ENCODE results near the gene OTUB2.

Gene OTUB2

DNA sequence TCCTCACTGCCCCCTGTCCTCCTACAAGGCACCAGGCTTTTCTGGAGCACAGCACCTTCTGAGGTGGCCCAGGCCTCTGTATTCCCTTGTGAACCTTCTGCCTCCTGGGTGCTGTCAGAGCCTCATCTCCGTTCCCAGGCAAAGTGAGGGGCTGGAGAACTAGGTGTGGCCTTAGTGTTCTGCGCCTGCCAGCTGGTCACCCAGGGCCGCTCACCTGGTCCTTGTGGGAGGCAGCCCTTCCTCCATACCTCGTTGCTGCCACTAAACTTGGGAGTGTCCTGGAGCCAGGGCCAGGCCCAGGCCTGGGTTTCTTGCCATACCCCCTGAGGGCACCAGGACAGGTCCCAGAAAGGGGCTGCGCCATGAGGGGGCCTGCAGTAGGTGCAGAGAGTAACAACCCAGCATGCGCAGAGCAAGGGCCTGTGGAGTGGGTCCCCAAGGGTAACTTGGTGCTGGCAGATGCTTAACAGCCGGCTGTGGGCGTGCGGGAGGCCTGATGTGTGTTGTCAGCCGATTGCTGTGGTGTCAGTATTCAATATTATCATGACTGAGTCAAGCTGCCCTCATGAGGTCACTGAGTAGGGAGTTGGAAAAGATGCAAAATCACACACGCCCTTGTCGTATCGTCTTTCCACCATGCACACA lies 17.1 kb downstream of the OTUB2 start:
- no peak for DNase-seq

DNA sequence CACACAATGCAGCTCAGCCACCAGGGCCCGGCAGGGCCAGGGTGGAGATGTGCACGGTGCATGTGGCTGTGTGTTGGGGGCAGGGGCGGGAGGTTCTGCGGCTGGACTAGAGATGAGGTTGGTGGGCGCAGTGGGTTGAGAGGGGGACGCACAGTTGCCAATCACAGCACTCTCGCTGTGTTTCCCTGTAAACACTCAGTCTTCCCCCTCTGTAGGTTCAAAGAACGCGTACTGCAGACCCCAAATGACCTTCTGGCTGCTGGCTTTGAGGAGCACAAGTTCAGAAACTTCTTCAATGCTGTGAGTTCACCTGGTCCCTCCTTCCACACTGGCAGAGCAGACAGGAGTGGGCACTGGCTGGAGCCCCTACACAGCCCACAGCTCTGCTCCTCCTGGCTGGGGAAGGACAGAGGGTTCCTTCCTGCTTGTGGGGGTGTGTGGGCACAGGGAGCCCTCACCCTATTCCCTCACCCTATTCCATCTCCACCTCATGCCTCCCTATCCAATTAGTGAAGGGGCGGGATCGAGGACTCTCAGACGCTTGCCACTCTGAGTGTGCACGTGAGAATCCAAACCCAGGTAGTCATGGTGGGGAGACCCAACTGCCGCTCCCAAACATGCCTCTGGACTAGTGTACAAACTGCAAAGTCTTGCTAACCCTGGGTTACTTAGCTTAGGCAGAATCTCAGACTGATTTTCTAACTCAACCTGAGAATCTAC lies 17.8 kb downstream of the OTUB2 start:
- DNase-seq, result no peak

DNA sequence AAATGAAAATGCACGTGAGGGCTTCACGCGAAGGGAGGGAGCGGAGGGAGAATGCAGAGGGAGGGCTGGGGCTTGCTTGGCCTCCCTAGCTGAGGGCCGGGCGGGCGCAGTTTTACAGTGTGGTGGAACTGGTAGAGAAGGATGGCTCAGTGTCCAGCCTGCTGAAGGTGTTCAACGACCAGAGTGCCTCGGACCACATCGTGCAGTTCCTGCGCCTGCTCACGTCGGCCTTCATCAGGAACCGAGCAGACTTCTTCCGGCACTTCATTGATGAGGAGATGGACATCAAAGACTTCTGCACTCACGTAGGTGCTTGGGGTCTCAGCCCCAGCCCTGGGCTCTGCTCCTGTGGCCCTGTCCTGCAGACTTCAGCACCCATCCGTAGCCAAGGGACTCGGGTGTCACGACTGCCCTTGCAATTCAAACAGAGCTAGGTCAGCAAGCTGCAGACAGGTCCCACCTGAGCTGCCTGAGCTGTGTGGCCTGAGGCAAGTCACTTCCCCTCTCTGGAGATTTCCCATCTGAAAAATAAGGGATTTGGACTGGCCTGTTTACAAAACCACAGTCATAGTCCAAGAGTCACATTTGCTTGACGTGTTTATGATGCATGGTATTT lies 18.4 kb downstream of the OTUB2 start:
- no peak for DNase-seq

DNA sequence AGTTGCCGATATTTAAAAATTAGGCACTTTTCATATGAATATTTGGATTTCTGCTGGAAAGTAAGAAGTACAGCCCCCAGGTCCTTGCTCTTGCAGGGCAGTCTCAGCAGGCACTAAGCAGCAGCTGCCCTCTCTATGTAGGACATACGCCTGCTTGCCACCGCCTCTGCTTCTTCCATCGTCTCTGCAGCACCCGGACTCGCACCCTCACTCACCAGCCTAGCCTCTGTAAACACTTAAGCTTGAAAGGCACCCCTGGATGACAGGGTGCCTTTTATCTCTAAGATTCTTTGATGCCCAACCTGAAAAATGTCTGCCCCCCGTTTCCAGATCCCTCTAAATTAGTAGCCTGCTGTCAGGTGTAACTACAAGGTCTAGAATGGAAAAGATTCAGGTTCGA lies 19.0 kb downstream of the OTUB2 start:
- no peak for DNase-seq

DNA sequence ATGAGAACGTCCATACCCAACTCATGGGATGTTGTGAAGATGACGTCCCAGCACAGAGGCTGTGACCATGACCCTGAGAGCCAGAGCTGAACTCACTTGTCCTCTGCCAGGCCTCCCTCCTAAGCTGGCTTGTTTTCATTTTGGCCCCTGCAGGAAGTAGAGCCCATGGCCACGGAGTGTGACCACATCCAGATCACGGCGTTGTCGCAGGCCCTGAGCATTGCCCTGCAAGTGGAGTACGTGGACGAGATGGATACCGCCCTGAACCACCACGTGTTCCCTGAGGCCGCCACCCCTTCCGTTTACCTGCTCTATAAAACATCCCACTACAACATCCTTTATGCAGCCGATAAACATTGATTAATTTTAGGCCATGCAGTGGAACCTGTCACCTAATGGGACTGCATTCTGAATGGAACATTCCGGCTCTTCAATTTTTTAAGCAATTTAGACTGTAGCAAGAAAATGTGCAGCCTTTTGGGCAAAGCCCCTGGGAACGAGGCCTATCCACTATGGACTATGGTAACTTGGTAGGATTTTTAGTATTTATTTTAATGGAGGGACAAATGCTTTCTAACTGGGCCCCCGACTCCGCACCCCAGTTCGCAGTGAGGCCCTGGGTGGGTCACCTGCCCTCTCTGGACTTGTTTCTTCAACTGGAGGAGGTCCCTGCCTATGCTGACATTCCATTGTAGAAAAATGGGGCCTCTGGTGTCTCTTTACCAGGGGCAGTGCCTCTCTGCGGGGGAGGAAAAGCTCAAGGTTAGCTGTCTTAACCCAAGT lies 19.6 kb downstream of the OTUB2 start:
- DNase-seq, result no peak

DNA sequence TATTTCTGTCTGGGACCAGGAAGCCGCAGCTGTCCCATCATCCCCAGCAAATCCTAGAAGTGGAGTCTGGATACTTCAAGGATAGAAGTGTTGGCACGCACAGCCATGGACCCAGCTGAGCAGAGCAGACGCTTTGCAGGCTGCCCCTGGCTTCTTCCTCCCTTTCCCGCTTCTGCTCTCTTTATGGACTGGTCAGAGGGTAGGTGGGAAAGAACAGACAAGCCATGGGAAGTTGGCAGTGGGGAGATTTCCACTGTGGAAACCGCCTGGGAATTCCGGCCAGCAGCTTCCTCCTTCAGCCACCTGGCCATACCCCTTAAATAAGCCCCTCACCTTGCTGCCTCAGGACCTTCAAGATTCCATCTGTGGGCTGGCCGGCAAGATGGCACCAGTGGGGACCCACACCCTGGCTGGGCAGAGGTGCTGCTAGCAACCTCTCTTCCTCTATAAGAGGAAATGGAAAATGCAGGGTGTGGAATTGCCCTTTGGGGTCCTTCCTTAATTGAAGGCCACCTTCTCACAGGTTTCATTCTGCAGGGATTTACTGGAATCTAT lies 20.6 kb downstream of the OTUB2 start:
- DNase-seq, result no peak

DNA sequence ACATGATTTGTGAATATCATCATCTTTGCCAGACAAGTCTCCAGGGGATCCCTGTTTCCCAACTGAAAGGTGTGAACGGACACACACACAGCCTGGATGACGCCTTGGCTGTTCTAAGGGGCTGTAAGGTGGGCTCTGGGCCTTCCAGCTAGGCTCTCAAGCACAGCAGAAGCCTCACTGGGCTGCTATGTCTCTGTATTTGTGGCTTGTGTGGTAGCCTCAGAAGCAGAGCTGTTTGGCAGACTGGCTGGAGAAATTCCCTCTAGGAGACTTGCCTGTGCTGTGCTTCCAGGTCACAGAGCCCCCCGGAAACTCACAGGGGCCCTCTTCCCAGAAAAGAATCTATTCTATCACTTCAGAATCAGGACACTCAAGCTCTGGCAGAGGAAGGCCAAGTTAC lies 21.4 kb downstream of the OTUB2 start:
- no peak for DNase-seq

DNA sequence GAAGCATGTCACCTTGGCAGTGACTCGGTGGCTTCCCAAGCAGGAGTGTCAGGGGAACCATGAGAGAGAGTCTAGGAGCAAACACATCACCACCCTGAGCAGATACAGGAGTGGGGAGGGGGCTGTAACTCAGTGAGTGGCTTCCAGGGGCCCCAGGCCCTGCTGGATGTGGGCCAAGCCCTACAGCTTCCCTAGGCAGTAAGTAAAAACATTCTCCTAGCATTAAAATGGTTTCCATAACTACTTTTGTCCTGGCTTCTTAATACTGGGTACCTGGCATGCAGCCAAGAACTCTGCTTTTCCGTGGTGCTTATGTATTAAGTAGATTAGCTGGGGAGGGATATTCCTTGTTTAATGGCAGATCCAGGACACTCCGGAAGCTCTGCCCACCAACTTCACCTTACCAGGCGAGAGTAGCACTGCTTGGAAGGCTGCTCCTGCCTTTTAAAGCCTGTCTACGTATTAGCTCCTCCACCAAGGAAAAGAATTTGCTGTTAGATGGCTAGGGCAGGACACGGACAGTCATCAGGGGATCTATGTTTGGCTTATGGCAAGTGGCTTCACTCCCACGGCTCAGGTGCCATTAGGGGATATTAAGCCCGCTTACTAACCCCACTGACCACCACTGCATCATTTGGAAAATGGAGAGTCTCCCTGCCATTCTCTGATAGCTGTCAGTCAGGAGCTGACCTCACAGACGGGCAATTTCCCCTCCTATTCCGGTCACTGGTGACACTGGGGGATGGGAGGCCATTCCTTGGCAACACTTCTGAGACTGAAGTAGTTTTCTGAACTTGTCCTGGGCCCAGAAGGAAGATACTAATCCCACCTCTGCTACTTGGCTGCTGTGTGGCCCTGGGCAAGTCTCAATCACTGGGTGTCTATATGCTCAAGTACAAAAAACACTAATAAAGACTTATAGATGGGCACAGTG lies 22.8 kb downstream of the OTUB2 start:
- DNase-seq, result peak; percentile 93

DNA sequence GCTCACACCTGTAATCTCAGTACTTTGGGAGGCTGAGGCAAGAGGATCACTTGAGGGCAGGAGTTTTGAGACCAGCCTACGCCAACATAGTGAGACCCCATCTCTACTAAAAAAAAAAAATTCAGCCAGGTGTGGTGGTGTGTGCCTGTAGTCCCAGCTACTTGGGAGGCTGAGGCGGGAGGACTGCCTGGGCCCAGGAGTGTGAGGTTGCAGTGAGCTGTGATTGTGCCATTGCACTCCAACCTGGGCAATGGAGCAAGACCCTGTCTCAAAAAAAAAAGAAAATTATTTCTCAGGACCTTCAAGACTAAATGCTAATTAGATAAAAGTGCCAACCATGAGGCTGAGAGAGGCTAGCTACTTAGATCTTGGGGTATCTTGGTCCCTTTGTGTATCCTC lies 23.5 kb downstream of the OTUB2 start:
- no peak for DNase-seq

DNA sequence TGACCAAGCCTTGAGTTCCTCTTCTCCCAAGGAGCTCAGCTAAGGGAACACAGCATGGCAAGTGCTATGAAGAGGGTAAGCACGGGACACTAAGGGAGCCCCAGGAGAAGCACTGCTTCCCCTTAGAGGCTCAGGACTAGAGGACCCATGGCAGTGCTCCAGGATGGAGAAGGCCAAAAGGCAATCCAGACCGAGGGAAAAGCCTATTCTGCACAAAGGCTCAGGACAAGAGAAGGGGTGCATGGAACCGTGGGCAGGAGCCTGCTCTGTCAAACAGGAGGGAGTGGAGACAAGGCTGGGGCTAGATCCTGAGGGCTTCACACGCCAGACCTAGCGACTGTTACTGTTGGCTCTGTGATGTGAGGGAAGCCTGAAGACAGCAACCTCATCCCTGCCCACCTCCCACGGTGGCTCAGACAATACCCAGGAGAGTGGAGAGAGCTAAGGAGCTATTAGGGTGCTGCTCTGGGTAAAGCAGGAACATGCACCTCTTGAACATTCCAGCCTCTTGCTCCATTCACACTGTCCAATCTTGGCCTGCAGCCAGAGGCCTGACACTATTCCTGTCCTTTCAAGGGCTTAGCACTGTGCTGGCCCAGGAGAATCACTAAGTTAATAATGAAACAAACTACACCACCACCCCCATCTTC lies 24.2 kb downstream of the OTUB2 start:
- DNase-seq, result no peak

DNA sequence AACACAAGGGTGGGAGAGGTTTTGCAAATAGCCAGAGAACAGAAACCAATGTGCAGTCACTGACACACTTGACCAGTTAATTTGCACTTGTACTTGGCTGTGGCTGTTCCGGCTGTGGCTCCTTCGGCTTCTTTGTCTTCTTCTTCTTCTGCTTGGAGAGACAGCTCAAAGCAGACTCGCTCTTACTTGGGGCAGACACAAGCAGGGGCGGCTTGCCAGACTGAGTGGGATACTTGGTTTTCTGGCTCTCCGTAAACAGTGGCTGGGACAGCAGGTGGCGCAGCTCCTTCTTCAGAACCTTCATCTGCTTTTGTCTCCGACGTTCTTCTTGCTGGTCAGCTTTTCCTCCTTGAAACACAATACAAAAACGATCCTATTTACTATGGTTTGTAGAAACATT lies 25.0 kb downstream of the OTUB2 start:
- peak; percentile 25 for DNase-seq

DNA sequence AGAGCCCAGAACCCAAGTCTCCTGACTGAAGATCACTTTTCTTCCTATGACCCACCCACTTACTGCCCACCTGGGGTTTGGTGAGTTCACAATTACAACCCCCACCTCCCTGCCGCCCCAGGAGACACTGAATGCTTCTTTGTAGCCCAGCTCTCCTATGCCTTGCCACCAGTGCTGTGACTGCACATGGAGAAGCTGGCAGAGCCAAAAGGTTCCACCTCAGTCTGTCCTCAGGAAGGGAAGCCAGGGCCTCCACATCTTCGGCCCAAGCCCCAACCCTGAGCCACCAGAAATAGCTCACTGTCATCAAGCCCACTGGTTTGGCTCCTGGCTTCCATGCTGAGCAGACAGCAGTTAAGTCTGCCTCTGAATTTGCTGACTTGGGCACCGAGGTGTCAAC lies 25.6 kb downstream of the OTUB2 start:
- DNase-seq, result no peak

DNA sequence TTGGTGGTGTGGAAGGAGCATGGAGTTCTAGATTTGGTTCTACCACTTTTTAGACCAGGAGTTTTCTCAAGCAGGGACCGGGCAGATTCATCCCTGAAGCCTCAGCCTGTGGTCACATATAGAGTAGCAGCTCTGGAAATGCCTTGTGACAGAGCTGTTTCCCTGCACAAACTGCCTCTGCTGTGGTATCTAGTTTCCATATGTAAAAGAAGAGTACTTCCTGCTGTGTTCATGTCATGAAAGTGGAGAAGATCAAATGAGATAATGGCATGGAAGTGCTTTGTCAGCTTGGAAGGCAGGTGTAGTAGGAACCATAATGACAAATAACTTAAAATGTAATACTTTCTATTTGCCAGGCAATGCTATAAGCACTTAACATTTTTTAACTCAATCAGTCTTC lies 26.1 kb downstream of the OTUB2 start:
- no peak for DNase-seq

DNA sequence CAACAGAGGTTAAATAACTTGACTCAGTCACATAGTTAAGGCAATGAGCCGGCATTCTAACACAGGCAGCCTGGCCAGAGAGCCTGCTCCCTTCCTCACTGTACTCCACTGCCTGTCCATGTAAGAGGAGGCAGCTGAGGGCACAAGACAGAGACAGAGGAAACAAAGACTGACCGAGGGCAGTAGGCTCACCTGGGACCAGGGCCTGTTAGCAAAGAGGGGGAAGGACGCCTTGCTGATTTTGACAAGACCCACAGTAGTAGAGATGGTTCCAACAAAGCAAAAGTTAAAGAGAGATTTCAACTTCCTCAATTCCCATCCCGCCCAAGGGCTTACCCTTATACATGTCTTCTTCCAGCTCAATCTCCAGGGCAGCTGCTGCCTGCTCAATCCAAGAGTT lies 26.5 kb downstream of the OTUB2 start:
- DNase-seq, result no peak

DNA sequence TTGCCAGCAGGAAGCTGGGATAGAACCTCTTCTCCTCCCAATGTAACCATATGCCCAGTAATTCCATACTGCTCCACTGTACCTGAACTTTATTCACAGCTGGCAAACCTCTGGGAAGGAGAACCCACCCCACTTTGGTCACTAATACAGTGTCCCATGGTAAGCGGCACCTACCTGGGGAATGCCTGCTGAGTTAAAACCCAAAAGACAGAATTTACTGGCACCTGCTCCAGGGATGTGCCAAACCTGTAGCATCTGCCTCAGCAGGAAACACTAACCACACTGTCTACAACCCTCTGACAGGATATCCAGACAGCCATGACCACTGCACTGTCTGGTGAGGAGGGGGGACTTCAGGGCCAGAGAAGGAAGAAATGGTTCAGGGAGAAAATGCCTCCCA lies 28.3 kb downstream of the OTUB2 start:
- no peak for DNase-seq

DNA sequence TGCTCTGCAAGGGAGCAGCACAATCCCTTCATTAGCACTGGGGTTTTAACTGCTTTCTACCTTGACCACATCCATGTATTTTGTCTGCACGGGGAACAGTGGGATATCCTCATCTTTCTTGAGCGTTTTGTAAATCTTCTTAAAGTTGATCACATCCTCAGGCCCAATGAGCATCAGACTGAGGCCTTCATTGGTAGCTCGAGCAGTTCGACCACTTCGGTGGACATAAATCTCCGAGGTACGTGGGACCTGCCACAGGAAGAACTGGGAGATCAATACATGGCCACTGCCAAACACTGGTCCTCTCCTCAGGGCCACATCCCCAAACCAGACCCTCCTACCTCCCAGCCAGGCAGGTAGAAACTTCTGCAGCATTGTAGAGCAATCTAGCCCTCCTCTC lies 28.8 kb downstream of the OTUB2 start:
- no peak for DNase-seq

DNA sequence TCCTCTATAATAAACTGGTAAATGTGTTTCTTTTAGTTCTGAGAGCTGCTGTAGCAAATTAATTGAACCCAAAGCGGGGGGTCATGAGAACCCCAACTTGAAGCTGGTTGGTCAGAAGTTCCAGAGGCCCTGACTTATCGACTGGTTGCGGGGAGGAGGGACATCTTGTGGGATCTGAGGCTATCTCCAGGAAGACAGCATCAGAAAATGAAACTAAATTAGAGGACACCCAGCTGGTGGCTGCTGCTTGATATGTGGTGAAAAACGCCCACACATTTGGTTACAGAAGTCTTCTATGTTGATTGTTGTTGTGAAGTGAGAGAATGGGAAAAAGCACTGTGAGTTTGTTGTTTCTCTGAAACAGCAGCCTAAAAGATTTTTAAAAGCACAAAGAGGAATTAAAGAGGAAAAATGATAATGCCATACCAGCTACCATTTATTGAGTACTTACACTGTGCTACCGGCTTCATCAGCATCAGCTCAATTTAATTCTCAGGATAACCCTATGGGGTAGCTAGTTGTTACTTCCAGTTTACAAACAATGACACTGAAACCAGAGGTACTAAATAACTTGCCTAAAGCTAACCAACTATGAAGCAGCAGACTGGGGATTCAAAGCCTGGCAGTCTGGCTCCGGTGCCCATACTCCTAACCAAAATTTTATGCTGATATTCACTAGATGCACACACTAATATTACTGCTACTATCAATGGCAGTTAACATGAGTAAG lies 30.6 kb downstream of the OTUB2 start:
- no peak for DNase-seq

DNA sequence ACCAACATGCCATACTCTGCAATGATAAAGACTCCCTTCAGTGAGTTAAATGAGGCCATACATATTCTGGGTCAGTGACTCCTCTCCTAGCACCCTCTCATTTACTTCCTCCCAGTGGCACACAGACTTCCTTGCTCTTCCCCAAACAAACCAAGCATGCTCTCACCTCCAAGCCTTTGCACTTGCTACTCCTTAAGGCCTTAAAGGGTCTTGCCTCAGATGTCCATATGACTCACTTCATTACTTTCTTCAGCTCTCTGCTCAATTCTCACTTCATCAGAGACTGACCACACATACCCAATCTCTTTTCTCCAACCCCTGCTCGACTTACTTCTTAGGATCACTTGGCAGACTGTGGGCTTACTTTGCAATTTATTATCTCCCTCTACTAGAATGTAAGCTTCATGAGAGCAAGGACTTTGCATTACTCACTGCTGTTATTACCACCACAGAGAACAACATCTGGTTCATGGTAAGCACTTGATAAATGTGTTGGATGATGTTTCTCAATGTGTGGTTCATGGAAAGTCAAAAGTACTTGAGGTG lies 32.1 kb downstream of the OTUB2 start:
- no peak for DNase-seq

DNA sequence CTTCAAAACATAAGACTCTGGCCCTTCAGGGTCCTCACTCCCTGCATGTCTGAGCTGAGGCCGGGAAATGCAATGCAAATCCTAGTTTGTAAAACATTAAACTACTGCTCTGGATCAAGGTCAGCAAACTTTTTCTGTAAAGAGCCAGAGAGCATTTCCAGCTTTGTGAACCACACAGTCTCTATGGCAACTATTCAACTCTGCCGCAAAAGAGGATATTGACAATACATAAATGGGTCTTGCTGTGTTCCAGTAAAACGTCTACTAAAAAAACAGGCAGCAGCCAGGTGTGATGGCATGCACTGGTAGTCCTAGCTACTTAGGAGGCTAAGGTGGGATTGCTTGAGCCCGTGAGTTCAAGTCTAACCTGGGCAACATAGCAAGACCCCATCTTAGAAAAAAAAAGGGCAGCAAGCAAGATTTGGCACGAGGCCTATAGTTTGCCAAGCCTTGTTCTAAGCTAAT lies 32.6 kb downstream of the OTUB2 start:
- no peak for DNase-seq

DNA sequence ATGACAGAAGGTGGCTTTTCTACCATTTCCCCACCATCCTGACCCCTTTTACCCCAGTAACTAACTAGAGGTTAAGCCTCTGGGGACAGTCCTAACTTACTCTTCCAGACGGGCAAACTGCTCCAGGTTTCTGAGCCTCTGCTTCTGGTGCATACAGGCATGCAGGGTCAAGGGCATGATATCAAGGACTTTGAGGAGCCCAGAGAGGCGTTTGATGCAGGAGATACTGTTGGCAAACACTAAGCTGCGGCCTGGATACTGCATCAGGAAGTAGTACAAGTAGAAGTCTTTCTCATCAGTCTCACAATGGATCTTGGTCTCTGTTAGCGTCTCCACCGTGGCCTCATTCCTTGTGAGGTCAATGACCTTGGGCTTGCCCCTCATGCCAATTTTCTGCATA lies 33.9 kb downstream of the OTUB2 start:
- no peak for DNase-seq
